Measurements from ENCODE around the gene SYNGR4.
A peak's percentile ranks its signal among the peaks of the same experiment; 100 is the strongest.
"Not testable (repeated sequence)": the region's sequence is repeated elsewhere in the genome, so short reads cannot be mapped to it uniquely, and the experiment has no call there.

Gene SYNGR4, protein sequence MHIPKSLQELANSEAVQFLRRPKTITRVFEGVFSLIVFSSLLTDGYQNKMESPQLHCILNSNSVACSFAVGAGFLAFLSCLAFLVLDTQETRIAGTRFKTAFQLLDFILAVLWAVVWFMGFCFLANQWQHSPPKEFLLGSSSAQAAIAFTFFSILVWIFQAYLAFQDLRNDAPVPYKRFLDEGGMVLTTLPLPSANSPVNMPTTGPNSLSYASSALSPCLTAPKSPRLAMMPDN
- total RNA-seq = 0 to 0.15 (median 0.08) reads per million in 4 donors

DNA sequence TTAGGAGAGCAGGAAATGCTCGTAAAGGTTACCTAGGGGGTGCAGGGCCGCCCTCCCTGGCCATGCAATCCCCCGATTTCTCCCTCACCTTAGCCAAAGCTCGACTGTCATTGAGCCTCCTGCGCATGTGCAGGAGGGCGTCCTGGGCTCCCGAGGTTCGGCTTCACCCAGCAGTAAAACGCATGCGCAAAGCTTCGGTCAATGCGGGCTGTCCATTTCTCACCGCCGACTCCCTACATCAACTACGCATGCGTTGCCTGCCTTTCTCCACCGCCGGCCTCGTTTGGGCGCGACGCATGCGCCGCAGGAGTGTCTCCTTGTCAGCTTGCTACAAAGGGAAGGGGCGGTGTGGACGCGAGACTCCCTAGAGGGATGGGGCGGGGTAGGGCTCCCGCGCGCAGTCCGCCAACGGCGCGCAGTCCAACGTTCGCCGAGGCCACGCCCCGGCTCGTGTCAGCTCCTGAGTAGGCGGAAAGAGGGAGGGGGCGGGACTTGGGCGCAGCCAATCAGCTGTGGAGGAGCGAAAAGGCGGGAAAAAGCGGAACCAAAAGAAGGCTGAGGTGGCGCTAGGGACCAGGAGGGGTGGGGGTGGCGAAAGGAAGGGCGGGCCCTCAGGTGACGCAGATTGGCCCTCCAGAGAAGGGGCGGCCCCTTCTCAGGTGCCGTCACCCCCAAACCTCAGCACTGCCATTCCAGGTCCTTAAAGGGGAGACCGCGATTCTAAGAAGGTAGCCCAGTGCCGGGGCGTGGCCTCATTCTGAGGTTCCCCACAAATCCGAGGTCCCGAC is at the start of gene SYNGR4, which contains the start of gene TMEM143:
Gene SYNGR4, plus strand, starts transcription at position 558 of the 788 bp plus-strand sequence. CDS start 1,476 bp downstream, outside the sequence.
Gene TMEM143, minus strand, starts transcription at position 131 of the 788 bp plus-strand sequence. Its CDS starts 20 bp downstream, at position 111.
- peak; percentile 98 to 100 (median 99) for DNase-seq

DNA sequence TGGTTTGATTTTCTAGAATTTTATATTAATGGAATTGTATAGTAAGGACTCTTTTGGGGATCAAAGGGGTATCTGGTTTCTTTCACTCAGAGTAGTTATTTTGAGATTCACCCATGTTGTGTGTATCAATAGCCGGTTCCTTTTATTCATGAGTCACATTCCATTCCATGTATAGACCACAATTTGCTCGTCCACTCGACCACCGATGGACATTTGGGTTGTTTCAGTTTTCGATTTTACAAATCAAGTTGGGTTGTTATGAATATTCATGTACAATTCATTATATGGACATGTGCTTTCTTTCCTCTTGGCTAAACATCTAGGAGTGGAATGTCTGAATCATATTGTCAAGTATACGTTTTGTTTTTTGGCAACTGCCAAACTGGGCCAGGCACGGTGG is 48.5 kb upstream of the SYNGR4 start:
- no peak for DNase-seq

DNA sequence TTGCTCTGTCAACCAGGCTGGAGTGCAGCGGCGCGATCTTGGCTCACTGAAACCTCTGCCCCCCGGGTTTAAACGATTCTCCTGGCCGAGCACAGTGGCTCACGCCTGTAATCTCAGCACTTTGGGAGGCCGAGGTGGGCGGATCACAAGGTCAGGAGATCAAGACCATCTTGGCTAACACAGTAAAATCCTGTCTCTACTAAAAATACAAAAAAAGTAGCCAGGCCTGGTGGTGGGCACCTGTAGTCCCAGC is 46.5 kb upstream of the SYNGR4 start:
- DNase-seq = not testable (repeated sequence)

DNA sequence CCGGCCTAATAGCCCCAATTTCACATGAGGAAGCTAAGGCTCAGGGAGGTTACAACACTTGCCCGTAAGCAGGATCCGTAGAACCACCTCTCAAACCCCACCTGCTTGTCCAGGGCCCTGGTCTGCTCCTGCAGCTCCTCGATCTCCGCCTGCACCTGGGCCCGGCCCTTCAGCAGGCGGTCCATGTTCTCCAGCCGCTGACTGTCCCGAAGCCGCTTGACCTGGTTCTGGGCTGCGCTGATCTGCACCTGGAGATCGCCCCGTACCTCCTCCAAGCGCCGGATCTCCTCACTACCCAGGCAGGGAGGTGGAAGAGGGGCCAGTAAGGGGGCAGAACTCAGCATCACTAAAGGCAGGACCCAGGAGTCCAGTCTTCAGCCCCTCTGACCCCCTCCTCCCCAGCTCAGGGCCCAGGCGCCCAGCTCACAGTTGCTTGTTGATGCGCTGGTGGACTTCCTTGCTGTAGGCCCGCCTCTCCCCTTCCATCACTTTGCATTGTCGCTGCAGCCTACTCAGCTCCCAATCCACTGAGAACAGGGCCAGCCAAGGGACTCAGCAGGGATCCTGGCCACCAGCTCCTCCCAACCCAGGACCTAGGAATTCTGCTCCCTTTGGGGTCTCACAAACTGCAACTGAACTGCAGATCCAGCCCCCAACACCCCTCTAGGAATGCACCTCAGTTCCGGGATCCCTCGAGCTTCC is 45.7 kb upstream of the SYNGR4 start:
- DNase-seq = no peak

DNA sequence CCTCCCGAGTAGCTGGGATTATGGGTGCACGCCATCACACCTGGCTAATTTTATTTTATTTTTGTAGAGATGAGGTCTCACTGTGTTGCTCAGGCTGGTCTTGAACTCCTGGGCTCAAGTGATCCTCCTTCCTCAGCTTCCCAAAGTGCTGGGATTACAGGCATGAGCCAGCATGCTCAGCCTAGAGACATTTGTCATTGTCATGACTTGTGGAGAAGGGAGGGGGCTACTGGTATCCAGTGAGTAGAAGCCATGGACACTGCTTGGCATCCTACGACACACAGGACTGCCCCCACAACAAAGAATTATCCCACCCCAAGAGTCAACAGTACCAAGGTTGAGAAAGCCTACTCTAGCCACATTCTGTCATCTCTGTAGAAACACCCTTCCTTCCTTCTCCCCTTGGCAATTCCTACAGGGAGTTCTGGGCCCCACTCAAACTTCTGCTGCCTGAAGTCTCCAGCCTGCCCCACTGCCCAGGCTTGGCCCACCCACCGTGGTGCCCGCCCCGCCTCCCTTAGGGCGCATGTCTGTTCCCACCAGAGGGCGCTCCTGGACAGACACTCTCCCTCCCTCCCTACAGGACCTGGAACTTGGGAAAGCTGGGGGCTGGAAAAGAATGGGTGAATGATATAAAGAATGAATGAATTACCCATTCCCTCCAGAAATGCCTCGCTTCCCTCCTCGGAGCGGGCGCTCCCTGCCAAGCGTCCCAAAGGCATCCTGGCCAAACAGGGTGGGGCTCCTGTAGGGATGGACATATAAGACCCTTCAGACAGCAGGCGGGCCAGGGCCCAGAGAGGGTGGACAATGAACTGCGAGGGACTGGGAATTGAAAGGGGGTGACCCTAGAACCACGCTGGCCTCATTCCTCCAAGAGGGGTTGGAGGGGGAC is 44.3 kb upstream of the SYNGR4 start:
- peak; percentile 52 to 75 (median 68) for DNase-seq

DNA sequence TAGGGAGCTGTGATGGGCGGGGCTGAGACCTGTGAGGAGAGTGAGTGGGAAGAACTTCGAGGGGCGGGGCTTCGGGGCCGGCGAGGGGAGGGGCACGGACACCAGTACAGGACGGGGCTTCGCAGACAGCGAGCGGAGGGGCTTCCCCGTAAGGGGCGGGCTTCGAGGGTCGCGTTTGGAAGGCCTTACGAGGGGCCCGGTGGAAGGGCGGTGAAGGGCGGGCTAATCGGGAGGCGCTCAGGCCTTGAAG is 42.9 kb upstream of the SYNGR4 start:
- DNase-seq = peak; percentile 94 to 98 (median 97)

DNA sequence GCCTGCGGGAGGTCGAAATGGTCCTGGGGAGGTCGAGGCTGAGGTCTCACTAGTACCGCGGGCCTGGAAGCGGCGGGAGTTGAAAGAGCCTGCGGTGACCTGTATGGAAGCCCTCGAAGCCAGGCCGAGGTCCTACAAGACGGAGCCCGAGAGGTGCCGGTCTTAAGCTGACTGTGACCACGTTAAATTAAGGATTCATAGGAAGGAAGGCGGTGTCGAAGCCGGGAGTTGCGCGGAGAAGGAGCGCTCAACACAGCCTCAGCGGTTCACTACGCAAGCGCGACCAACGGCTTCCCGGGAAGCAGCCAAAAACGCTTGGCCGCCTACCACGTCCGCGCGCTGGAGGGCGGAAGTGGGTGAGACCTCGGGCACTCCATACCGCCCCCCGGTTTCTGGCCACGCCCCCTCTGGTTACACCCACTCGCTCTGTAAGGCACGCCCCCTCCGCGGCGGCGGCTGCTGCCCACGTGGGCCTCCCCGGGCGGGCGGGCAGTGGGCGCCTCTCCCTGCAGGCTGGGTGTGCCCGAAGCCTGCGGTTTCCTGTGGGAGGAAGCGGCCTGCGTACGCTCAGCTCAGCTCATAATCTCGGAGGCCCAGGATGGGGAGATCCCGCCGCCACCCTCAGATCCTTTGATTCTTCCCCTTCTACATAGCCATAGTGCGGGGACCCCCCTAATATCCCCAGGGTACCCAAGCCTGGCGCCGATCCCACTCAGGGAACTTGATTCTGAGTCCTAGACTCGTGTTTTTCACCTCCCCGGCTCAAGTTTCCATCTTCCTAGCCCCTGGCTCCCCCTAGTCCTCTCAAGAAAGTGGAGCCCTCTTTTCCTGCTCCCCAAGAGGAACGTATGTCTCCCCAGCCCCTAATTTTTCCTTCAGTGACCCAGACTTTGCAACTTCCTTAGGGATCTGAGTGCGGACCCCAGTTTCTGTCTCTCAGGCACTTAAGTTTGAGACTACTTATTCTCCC is 42.3 kb upstream of the SYNGR4 start:
- DNase-seq = peak; percentile 98 to 100 (median 99)

DNA sequence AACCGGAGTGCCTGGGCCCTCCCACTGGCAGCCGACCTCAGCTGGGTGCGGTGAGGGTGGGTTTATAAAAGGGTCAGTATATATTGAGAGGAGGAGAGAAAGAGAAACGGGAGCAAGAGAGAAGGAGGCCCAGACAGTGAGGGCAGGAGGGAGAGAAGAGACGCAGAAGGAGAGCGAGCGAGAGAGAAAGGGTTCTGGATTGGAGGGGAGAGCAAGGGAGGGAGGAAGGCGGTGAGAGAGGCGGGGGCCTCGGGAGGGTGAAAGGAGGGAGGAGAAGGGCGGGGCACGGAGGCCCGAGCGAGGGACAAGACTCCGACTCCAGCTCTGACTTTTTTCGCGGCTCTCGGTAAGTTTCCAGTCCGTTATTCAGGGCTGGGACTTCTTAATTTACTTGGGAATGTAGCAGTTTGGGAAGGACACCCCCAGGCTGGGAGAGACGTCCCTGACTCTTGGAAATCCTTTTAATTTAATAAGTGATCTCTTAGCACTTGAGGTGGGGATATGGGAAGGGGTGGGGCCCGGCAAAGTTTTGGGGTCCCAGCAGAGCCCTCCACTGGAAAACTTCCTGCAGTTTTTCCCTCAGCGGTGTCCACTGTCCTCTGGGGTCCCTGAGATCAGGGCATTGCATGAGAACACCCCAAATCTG is 38.8 kb upstream of the SYNGR4 start, which contains the start of gene EMP3:
Gene EMP3, plus strand, starts transcription at position 288 of the 646 bp plus-strand sequence. CDS start 1,293 bp downstream, outside the sequence.
- DNase-seq = peak; percentile 74 to 89 (median 84)

DNA sequence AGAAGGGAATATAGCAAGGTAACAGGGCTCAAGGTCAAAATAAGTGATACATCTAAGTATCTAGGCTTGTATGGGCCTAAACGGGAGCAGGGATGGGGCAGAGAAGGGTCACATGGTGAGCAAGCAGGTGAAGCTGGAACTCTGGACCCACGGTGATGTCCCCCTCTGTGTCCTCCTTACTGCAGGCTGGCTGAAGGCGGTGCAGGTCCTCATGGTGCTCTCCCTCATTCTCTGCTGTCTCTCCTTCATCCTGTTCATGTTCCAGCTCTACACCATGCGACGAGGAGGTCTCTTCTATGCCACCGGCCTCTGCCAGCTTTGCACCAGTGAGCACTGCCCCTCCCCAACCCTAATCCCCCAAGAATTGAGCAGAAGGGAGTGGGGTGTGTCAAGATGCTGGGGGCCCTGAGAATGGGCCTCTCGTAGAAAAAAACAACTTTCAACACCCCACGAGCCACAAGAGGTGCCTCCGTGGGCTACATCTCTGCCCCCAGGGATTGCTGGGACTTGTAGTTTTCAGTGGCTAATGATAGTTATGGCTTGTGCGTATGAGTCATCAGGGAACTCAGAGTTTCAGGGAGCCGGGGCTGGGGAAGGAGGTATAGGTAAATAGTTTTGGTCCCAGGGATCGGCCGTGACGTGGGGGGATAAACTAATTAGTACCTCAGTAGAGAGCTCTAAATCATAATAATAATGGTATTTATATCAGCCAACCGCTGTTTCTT is 34.8 kb upstream of the SYNGR4 start:
- DNase-seq = peak in 3 of 5 donors; percentile 27 to 66 (median 34)

DNA sequence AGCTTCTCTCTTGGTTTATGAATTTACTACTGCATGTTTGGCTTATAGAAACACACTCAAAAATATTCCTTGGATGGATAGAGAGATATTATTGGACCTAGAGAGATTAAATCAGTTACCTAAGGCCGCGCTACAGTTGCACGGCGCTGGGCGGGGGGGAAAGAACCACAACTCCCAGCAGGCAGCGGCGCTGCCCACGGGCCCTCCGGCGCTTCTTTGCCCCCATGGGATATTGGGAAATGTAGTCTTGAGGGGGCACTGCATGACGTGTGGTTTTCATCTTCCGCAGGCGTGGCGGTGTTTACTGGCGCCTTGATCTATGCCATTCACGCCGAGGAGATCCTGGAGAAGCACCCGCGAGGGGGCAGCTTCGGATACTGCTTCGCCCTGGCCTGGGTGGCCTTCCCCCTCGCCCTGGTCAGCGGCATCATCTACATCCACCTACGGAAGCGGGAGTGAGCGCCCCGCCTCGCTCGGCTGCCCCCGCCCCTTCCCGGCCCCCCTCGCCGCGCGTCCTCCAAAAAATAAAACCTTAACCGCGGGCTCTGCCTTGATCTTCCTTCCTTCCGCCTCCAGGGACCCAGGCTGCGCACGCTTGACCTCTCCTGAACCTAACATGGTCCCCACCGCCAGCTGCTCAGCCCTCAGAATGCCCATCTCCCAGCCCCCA is 34.0 kb upstream of the SYNGR4 start:
- peak; percentile 71 to 94 (median 83) for DNase-seq

DNA sequence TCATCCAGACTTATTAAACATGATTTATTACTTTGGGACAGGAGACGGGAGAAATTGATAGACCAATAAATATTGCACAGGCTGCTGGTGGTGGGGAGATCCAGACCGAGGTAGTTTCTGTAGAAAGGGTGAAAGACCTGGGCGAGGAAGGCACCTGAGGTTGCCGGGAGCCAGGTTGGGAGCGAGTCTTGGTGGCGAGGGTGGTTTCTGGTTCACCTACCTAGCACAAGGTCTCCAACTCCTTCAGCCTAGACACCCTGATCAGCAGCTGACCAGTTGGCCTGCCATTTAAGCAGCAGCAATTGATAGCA is 31.9 kb upstream of the SYNGR4 start:
- no peak for DNase-seq

DNA sequence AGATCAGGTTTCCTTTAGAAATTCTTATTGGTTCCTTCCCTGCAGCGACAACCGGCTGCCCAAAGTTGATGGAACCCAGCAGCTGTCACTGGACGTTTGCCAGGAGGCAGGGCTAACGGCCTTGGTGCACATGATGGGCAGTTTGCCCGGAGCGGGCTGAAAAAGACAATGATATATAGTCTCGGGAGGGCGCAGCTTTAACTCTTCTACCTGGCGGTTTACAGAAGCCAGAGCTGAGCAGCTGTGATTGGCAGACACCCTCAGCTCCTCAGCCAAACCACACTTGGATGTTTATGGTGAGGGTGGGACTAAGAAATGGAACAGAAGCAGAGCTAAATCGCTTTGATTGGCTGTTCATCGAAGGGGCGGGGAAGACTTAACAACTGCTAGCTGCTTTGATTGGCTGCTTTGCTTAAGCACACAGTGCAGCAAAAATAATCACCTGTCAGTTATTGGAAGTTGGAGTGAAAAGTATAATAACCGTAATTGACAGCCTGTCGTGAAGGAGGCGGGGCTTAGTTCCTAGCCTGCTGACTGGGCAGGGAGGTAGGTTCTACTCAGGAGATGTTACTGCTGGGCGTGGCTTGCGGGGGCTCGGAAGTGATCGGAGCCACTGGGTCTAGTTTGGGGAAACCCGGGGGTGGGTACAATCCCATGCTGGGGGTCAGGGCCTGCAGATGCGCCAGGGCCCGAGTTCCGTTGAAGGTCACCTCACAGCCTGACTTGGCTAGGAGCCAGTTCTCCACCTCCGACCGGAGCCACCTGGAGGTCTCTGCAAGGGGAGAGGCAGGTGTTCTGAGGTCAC is 31.3 kb upstream of the SYNGR4 start:
- peak; percentile 93 to 99 (median 97) for DNase-seq

DNA sequence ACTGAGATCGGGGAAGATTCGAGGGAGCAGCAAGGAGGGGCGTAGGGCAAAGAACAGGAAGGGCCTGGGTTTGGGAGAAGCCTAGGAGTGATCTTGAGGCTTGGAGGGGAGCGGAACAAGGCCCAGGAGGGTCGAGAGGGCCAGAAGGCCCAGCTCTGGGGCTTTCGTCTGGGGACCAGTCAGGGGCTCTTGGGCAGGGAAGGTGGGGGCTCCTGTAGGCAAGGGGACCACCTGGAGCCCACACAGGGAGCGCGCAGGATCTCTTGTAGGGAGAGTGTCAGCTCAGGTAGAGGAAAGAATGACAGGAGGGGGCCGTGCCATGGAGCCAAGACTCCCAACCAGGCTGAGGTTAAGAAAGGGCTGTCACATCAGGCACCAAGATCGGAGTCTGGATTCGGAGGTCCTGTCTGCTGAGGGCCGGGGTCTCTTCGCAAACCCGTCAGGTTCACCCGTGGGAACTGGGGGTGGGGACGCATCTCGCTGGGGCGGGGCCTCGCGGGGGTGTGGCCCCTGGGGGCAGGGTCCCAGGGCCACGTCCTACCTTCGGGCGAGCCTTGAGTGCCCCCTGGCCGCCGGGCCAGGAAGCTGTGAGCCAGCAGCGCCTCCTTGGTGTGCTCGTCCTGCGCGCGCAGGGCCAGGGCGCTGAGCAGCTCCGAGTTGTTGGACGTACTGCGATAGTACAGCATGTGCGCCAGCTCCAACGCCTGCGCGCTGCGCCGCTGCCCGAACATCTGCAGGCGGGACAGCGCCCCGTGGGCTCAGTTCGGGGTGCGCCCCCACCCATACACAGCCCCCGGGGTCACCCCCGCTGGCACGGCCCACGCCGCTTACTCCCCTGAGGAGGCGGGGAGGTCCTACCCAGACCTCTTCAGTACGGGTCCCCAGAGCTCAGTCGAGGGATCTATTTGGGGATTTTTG is 30.4 kb upstream of the SYNGR4 start:
- DNase-seq = peak; percentile 89 to 96 (median 93)

DNA sequence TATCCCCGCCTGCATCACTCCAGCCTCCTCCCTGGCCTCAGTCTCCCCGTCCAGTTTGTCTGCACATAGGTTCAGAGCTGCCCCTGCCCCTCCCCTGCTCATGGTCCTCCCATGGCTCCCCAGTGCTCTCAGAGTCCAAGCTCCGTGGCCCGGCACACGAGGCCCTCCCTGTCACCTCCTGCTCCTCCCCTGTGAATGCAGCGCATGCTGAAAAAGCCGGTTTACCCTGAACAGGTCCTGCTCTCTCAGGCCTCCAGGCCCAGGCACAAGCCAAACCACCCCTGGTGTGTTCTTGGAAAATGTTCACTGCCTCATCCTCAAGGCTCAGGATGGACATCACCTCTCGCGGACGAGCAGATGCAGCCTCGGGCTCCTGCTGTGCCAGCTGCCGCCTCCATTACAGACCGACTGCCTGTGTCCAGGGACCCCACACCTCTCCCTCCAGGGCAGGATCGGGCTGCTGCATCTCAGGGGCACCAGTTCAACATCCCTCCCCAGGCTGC is 25.9 kb upstream of the SYNGR4 start:
- DNase-seq = no peak

DNA sequence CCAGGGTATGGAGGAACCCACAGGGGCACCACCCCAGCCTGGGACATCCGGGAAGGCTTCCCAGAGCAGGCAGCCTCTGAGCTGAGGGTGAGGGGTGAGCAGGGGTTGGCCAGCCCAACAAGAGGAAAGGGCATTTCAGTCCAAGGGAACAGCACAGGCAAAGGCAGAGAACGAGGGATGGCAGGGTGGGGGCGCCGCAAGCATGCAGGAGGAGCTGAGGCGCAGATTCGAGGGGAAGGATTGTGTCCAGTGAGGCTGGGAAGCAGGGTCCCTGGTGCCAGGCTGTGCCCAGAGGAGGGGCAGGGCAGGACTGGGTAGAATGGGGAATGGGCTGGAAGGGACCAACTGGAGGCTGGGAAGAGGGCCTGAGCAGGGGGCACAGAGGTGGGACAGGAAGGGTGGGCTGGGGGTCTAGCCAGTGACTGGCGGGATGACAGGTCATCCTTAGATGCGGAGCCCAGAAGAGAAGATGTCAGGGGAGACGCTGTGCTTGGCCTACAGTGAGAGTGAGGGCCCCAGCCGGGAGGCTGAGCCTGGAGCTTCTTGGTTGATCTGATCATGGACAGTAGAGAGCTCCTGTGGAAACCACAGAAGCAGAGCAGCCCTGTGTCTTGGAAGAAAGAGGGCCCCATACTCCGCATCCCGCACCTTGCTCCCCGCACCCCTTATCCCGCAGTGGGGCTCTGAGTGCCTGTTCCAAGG is 25.2 kb upstream of the SYNGR4 start:
- no peak for DNase-seq

DNA sequence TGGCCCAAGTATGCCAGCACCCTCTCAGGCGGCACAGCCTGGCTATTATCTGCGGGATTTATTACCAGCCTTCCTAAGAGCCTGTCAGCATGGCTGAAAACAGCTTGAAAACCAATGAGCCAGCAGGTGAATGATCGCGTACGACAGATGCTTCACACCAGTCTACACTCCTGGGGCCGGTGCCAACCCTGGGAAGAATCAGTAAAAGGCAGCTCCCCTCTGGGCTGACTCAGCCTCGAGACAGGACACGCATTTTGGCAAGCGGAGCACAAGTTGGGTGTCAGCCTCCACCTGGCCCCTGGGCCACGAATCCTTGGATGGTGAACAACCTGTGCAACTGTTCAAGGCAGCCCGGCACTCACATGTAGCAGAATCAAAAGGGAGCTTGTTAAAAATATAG is 23.2 kb upstream of the SYNGR4 start:
- DNase-seq = no peak
